ENCODE data around the gene SMDT1.

DNA sequence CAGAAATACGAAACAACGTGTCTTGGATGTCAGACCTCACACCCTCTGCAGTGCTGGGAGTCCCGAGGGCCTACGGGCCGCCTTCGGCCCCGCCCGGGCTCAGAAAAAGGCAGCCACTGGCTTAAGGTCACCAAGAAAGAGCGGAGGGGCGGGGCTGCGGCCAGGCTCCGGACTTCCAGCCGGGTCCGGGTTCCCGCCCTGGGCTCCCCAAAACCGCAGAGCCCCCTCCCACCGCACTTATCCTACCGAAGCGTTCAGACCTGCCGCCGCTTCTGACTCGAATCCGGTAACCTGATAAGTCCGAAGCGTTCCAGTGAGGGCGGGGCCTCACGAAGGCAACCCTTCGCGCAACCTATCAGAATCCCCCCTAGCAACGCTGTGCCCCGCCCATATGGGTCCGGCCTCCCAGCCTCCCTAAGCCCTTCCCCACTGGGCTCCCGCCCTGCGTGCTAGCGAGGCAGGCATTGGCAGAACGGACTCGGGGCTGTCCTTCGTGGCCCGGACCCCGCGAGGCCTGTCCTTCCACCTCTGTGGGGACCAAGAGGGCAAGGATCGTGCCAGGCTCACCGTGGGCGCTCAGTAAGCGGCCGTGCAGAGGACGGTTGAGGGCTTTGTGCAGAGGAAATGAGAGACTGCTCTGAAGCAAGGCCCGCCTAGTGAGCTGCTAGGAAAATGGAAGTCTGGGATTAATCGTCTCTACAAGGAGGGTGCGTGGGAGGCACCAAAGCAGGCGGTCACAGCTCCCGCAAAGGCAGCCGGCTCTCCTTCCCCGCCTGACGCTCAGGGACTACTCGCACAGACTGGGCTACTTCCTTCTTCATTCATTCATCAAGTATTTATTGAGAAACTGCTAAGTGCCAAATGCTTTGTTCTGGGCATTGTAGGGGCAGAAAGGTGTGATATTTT lies 8.7 kb upstream of the SMDT1 start, which contains the start of gene NAGA:
- TF ChIP-seq, protein P1, sequence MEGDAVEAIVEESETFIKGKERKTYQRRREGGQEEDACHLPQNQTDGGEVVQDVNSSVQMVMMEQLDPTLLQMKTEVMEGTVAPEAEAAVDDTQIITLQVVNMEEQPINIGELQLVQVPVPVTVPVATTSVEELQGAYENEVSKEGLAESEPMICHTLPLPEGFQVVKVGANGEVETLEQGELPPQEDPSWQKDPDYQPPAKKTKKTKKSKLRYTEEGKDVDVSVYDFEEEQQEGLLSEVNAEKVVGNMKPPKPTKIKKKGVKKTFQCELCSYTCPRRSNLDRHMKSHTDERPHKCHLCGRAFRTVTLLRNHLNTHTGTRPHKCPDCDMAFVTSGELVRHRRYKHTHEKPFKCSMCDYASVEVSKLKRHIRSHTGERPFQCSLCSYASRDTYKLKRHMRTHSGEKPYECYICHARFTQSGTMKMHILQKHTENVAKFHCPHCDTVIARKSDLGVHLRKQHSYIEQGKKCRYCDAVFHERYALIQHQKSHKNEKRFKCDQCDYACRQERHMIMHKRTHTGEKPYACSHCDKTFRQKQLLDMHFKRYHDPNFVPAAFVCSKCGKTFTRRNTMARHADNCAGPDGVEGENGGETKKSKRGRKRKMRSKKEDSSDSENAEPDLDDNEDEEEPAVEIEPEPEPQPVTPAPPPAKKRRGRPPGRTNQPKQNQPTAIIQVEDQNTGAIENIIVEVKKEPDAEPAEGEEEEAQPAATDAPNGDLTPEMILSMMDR (IDR thresholded peaks at IDR 0.05; ENCODE audit: low read length) = no peak
- no peak for TF ChIP-seq EZH2phosphoT487 (IDR thresholded peaks at IDR 0.05; ENCODE audit: low read length)
